ENCODE results near the gene ACTL6B.
A peak's percentile ranks its signal among the peaks of the same experiment; 100 is the strongest.

The ACTL6B gene

DNA sequence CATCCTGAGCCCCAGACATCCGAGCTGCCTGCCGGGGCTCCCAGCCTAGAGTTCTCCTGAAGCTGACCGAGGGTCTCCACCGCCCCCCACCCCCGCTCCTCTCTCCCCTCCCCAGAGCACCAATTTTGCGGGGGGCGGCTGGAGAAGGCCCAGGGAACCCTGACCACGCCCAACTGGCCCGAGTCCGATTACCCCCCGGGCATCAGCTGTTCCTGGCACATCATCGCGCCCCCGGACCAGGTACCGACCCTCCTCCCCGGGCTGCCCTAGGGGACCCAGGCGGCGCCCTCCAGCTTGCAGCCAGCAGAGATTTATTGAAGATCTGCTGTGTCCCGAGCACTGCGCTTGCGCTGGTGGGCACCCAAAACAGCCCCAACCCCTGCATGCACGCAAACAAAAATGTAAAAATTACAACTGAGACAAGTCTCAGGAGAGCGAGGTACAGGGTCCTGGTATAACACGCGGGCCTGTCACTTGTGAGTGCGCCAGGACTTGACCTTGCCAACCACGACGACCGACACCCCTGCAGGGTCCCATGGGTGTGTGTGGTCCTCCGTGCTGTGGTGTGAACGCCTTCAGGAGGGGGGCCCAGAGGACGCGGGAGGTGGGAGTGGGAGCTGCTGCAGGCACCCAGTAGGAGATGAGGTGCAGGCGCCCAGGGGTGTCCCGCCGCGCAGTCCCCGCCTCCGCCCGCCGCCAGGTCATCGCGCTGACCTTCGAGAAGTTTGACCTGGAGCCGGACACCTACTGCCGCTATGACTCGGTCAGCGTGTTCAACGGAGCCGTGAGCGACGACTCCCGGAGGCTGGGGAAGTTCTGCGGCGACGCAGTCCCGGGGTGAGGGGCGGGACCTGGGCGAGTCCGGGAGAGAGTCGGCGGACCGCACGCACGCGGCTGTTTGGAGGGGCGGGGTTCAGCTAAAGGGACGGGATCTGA lies 51.0 kb downstream of the ACTL6B start:
- DNase-seq (ENCODE audit: low read depth), result no peak
- peak overlapping the region; percentile 96 for H3K4me3 ChIP-seq (ENCODE audit: control insufficient read depth, low read depth, low read length)
- TF ChIP-seq, protein P1, sequence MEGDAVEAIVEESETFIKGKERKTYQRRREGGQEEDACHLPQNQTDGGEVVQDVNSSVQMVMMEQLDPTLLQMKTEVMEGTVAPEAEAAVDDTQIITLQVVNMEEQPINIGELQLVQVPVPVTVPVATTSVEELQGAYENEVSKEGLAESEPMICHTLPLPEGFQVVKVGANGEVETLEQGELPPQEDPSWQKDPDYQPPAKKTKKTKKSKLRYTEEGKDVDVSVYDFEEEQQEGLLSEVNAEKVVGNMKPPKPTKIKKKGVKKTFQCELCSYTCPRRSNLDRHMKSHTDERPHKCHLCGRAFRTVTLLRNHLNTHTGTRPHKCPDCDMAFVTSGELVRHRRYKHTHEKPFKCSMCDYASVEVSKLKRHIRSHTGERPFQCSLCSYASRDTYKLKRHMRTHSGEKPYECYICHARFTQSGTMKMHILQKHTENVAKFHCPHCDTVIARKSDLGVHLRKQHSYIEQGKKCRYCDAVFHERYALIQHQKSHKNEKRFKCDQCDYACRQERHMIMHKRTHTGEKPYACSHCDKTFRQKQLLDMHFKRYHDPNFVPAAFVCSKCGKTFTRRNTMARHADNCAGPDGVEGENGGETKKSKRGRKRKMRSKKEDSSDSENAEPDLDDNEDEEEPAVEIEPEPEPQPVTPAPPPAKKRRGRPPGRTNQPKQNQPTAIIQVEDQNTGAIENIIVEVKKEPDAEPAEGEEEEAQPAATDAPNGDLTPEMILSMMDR (conservative IDR thresholded peaks at IDR 0.05; ENCODE audit: control insufficient read depth, insufficient read depth, low read depth, low read length), result no peak

DNA sequence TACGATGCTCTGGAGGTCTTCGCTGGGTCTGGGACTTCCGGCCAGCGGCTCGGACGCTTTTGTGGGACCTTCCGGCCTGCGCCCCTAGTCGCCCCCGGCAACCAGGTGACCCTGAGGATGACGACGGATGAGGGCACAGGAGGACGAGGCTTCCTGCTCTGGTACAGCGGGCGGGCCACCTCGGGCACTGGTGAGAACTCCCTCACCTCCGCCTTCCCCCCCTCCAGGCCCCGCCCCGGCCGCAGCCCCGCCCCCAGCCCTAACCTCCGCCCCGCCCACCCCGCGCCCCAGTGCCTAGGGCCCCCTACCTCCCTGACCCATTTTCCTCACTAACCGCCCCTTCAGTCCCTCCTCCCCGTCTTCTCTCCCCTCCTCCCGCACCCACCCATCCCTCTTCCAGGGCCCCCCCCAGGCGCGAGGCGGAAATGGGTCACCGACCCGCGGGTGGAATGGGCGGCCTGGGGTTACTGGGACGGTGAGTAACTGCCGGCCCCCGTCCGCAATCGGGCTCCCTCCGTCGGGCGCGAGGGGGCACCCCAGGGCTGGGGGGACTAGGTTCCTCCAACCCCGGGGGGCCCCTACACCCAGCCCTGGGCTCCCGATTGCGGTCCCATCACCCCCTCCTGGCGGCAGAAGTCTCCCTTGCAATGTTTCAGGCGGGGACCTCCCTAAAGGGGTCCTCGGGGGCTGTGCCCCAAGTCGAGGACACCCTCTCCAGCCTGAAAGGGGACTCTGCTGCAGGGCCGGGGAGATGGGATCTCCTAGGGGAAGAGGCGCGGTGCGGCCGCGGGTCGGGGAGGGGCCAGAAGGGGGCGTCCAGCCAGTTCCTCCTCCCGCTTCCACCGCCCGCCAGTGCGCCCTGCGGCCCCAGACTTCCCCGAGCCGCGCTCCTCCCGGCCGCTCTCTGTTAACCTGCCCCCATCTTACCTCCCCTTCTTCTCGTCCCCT lies 51.9 kb downstream of the ACTL6B start:
- TF ChIP-seq, protein P1 (conservative IDR thresholded peaks at IDR 0.05; ENCODE audit: control insufficient read depth, insufficient read depth, low read depth, low read length), result peak; percentile 17
- DNase-seq (ENCODE audit: low read depth), result peak; percentile 77
- H3K4me3 ChIP-seq (ENCODE audit: control insufficient read depth, low read depth, low read length), result peak overlapping the region; percentile 96

DNA sequence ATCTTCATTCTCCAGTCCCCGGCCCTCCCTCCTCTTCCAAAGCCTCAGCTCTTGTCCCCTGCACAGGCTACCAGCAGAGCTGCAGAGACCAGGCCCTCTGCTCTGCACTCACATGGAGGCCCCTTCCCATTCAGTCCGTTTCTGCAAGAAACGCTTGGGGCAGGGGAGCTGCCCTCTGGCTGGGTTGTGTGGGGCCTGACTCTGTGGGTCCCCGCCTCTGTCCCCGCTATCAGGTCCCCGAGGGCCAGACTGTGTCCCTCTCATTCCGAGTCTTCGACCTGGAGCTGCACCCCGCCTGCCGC lies 52.6 kb downstream of the ACTL6B start:
- peak overlapping the region; percentile 96 for H3K4me3 ChIP-seq (ENCODE audit: control insufficient read depth, low read depth, low read length)
- peak; percentile 45 for DNase-seq (ENCODE audit: low read depth)
- TF ChIP-seq, protein P1 (conservative IDR thresholded peaks at IDR 0.05; ENCODE audit: control insufficient read depth, insufficient read depth, low read depth, low read length), result no peak

DNA sequence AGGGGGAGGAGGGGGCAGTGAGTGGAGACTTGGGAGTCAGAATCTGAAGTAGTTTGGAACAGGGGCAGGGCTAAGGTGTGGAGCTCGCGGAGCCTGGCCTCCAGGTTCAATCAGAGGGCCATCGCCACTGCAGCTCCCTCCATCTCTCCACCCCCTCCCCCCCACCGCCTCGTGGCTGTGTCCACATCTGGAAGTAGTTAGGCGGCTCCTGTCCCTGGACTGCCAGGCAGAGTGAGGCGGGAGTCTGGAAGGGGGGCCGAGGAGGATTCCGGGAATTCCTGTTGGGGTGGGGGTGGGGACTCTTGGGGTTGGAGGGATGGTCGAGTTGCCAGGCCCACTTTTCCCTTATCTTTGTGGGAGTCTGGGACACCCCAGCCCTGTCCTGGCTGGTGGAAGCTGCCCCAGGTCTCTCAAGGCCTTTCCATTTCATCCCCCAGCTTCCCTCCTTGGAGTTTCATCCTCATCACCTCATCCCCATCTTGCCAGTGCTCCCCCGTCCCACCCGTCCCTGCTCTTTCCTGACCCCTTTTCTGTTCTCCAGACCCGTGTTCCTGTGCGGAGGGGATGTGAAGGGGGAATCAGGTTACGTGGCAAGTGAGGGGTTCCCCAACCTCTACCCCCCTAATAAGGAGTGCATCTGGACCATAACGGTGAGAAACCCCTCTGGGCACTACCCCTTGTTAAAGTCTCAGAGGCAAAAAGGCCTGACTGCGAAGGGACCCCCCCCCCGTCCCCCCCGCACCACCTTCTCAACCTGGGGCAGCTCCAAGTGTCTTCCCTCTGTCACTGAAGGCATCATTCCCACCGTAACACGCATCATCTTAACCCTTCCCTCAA lies 53.1 kb downstream of the ACTL6B start:
- TF ChIP-seq, protein P1 (conservative IDR thresholded peaks at IDR 0.05; ENCODE audit: control insufficient read depth, insufficient read depth, low read depth, low read length), result no peak
- peak overlapping the region; percentile 96 for H3K4me3 ChIP-seq (ENCODE audit: control insufficient read depth, low read depth, low read length)
- peak; percentile 86 for DNase-seq (ENCODE audit: low read depth)

DNA sequence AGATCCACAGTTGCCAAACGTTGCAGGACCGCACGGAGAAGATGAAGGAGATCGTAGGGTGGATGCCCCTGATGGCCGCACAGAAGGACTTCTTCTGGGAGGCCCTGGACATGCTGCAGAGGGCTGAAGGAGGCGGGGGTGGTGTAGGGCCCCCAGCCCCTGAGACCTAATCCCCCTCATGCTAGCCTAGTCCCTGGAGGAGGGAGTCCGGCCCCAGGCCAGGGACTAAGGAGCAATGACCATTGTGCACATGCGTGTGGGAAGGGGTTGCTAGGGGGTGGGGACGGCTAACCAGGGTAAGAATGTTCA lies 55.6 kb downstream of the ACTL6B start:
- H3K4me3 ChIP-seq (ENCODE audit: control insufficient read depth, low read depth, low read length), result no peak overlapping the region
- no peak for DNase-seq (ENCODE audit: low read depth)
- TF ChIP-seq, protein P1 (conservative IDR thresholded peaks at IDR 0.05; ENCODE audit: control insufficient read depth, insufficient read depth, low read depth, low read length), result no peak
